Right ventricle myocardium superior (tissue), 1 donor: Measurements from ENCODE around the gene KLF16. TPM values are rescaled to one million over a fixed set of nuclear protein-coding genes. Genes with fewer than 3 reads are reported as not detected.

Source experiments
- ATAC-seq: fragments of 200-7000 bp; cut with Tn5 transposase; one replicate; pipeline ENCODE4 v1.9.1; 2020; ENCODE audit warnings: mild to moderate bottlenecking; ENCODE audit not compliant: poor library complexity
- DNase-seq: peaks from one replicate; pipeline ENCODE4 v3.0.0-alpha.2; 2020
- intact Hi-C: fragments of 100-400 bp; cut with DNase I; formaldehyde crosslinking; loops from one replicate; pipeline ENCODE4 v1.11.2; 2022
- microRNA-seq: library from miRNA; unstranded; fragments of <30 nt; microRNA quantifications from one replicate; pipeline ENCODE4 v1.2.0, GENCODE V29; 2020
- total RNA-seq: library from RNA; stranded (reverse); fragmentation: NEBNext Ultra II Directional; extraction: Animal tissue kit (Norgen Biotek cat#: 25700); gene quantifications from one replicate; pipeline ENCODE4 v1.2.1, GENCODE V29; 2021
- donor health status: DM: no; HTN: yes; CAD: no; lungs with severe emphysema.

The KLF16 gene
- total RNA-seq, 1 donor from 2014 or later: 6.2 TPM

DNA sequence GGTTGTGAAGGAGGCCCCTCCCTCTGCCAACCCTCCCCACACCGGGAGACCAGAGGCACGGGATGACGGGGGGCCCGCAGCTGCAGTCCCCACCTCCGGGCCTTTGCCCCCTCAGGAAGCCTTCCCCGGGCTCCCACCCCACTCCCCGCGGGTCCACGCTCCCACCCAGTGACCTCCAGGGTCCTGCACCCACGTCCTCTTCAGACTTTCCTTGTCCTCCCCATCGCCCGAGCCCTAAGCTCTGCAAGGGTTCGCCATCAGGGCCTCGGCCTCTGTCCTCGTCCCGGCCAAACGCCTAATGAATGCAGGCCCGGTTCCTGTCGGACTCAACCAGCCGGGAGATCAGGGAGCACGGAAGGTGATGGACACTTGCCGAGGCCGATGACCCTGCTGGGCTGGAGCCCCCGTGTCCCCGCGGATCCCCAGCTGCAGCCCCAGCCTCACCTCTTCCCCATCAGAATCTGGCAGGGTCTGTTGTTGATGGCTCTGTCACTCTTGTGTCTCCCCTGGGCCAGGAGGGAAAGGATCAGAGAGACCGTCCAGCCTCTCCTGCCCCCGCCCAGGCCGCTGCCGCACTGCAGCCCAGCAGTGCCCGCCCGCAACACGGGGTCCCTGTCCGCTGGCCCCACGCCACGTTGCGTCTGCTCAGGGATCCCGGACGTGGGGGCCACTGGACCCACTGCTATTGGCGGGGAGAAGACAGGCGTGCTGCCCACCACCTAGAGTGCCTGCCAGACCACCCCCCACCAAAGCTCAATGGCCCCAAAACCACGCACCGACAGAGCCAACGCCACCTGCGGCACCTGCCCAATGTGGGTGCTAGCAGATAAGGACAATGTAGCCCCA is 57.0 kb downstream of the KLF16 start:
- ATAC-seq (no peak), DNase-seq (no peak)
- intact Hi-C loops: no loop called here

DNA sequence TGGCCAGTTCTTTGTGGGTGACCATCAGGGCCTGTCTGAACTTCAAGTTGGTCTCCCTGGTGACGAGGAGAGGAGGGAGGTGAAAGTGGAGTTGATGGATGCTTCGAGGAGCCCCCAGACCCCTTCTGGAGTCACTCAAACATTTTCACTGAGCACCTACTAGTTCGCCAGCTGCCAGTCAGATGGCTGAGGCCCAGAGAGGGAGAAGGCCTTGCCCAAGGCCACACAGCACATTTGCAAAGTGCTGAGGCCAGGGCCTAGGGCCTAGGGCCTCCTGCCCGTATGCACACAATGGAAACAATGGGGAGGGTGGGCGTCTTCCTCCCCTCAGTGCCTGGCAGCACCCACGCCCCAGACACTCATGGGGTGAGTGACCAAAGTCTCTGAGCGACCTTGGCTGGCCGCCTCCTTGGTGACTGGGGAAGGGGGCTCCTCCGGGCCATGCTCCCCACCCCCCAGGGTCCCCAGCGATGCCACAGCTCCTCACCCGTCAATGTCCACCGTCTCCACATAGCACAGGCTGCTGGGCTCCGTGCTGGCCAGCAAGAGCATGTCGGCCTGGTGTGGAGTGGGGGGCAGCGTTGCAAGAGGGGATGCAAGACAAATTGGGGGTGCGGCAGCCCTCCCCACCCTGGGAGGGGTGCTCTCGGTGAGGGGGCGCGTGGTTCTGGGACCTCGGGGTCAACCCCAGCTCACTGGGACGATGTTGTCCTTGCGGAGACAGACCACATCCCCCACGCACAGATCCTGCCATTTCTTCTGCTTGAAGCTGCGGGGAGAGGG is 57.8 kb downstream of the KLF16 start:
- ATAC-seq (no peak), DNase-seq (no peak)
- intact Hi-C loops: no loop called here

DNA sequence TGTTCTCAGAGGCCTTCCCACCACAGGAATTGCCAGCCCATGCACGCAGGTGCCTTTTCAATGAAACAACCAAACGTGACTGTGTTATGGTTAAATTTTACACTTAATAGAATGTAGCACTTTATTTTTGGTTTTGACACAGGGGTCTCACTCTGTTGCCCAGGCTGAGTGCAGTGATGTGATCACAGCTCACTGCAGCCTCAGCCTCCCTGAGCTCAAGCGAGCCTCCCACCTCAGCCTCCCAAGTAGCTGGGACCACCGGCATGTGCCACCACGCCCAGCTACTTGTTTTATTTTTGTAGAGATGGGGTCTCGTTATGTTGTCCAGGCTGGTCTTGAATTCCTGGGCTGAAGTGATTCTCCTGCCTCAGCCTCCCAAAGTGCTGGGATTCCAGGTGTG is 58.5 kb downstream of the KLF16 start:
- ATAC-seq (no peak), DNase-seq (no peak)
- intact Hi-C loops: no loop called here

Small RNA genes lying within 50 kb of the gene (microRNA-seq; reads per million reads assigned to microRNA genes)
- gene MIR1909: not detected

Other genes with a start within 250 kb of the KLF16 start
- 20.0 TPM for gene TCF3, start 211.0 kb downstream of the KLF16 start, total RNA-seq
- not detected for gene ONECUT3, start 110.1 kb downstream of the KLF16 start, total RNA-seq
- 0.46 TPM for gene ATP8B3, start 51.3 kb downstream of the KLF16 start, total RNA-seq
- 13.6 TPM for gene REXO1, start 15.1 kb downstream of the KLF16 start, total RNA-seq
- gene ABHD17A, start 21.9 kb upstream of the KLF16 start, total RNA-seq: 55.7 TPM
- 2.1 TPM for gene ADAT3, start 41.8 kb upstream of the KLF16 start, total RNA-seq
- 16.2 TPM for gene SCAMP4, start 41.8 kb upstream of the KLF16 start, total RNA-seq
- gene CSNK1G2, start 77.6 kb upstream of the KLF16 start, total RNA-seq: 24.3 TPM
- 56.3 TPM for gene BTBD2, start 152.1 kb upstream of the KLF16 start, total RNA-seq
- gene MKNK2, start 187.7 kb upstream of the KLF16 start, total RNA-seq: 238 TPM
- gene MOB3A, start 232.7 kb upstream of the KLF16 start, total RNA-seq: 15.6 TPM
- 1.7 TPM for gene IZUMO4, start 233.3 kb upstream of the KLF16 start, total RNA-seq